Measurements from ENCODE around the gene FUS. TPM values are rescaled to one million over a fixed set of nuclear protein-coding genes. Genes with fewer than 3 reads are reported as not detected.

FUS gene
- total RNA-seq, 3 donors from 2014 or later = 59.0 to 78.3 (median 73.9) TPM

DNA sequence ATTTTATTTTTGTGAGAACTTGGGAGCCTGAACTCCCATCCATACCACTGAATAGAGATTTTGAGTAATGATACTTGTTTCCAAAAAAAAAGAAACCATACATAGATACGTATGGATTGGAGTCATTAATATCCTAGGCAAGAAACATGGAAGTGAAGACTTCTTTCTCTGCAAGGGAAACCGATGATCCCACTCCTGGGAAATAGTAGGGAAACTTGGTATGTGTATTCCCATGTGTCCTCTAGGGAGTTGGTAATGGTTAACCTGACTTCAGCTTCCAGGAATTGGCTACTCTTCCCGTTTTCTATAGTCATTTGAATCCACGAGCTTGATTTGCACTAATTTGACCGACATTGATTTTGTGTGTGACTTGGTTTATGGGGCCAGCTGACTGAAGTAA, 5.4 kb downstream of the FUS start:
- TF ChIP-seq POLR2AphosphoS5 (IDR thresholded peaks at IDR 0.05) (no peak), POLR2A (IDR thresholded peaks at IDR 0.05) (no peak)
- TF ChIP-seq, protein P1, sequence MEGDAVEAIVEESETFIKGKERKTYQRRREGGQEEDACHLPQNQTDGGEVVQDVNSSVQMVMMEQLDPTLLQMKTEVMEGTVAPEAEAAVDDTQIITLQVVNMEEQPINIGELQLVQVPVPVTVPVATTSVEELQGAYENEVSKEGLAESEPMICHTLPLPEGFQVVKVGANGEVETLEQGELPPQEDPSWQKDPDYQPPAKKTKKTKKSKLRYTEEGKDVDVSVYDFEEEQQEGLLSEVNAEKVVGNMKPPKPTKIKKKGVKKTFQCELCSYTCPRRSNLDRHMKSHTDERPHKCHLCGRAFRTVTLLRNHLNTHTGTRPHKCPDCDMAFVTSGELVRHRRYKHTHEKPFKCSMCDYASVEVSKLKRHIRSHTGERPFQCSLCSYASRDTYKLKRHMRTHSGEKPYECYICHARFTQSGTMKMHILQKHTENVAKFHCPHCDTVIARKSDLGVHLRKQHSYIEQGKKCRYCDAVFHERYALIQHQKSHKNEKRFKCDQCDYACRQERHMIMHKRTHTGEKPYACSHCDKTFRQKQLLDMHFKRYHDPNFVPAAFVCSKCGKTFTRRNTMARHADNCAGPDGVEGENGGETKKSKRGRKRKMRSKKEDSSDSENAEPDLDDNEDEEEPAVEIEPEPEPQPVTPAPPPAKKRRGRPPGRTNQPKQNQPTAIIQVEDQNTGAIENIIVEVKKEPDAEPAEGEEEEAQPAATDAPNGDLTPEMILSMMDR (IDR thresholded peaks at IDR 0.05) = no peak
- Histone ChIP-seq H3K27ac (no peak overlapping the region), H3K9me3 (no peaks in the 10 kb centered on the region), H3K4me1 (peaks cover 0 to 16% of the 10 kb centered on the region in 2 donors), H3K4me3 (no peak overlapping the region), H3K27me3 (no peaks in the 10 kb centered on the region), H3K36me3 (peaks cover 25% of the 10 kb centered on the region)
- intact Hi-C loops (cut with DNase I; ENCODE audit: low total_unique reads) = no loop called here
- no peak for DNase-seq (ENCODE audit: low spot score in 2 of 2)

DNA sequence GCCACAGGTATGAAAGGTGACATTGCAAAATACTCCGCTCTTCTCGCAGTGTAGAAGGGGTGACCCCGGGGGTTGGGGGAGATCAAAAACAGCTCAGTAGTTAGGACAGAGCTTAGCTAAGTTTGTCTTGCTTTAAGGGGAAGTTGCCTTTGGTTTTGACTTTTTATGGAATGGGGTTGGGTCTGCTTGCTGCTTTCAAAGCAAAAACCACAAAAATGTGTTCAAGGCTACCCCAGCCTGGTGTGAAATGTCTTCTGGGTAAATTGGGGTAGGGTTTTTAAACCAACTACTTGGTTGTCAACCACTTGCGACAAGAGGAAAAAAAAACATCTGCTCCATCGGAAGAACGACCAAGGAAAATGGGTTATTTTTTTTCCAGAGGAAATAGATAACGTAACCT, 6.2 kb downstream of the FUS start:
- no peak for DNase-seq (ENCODE audit: low spot score in 2 of 2)
- H3K9me3 ChIP-seq = no peaks in the 10 kb centered on the region
- H3K4me3 ChIP-seq = no peak overlapping the region
- intact Hi-C loops (cut with DNase I; ENCODE audit: low total_unique reads) = no loop called here
- peaks cover 28% of the 10 kb centered on the region for H3K36me3 ChIP-seq
- H3K27ac ChIP-seq = no peak overlapping the region
- H3K4me1 ChIP-seq = peaks cover 0 to 16% of the 10 kb centered on the region in 2 donors
- TF ChIP-seq POLR2A (IDR thresholded peaks at IDR 0.05) (no peak), POLR2AphosphoS5 (IDR thresholded peaks at IDR 0.05) (no peak)
- TF ChIP-seq, protein P1 (IDR thresholded peaks at IDR 0.05) = no peak
- H3K27me3 ChIP-seq = no peaks in the 10 kb centered on the region

DNA sequence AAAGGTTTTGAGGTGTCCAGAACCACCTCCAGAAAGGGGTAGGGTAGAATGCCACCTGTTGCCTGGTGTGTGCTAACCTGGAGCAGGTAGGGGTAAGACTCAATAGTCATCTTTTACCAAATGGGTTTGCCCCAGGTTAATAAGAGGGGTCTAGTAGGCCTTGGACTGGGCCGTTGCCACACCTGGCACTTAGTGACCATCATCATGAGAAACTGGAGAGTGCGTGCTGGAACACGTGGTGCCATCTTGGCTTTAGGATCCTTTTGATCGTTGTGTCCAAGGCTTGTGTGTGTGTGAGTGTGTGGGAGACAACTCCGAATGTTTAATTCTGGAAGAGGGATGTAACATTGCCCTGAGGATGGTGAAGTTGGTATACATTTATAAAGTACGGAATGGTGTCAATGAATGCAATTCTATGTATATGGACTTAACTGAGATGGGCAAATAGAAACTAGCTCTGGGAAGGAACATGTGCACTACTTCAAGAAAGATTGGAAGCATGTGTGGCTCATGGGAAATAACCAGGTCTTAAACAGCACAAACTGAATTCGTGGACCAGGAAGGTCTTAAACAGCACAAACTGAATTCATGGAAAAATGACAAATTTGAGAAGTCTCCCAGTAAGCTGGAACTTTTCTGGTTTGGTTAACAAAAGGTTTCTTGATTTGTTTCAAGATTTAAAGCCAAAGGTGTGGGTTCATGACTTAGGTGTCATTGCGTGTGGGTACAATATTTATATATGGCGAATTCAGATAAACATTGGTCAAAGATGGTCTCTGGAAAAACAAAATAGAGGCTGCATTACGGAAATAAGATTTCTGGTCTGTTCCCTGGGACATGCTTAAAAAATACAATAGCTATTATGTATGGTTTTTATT, 7.2 kb downstream of the FUS start:
- no peak for TF ChIP-seq POLR2A (IDR thresholded peaks at IDR 0.05)
- TF ChIP-seq POLR2AphosphoS5 (IDR thresholded peaks at IDR 0.05) = no peak
- TF ChIP-seq, protein P1 (IDR thresholded peaks at IDR 0.05) = no peak
- DNase-seq (ENCODE audit: low spot score in 2 of 2) = no peak
- H3K27ac ChIP-seq = no peak overlapping the region
- H3K36me3 ChIP-seq = peaks cover 28% of the 10 kb centered on the region
- H3K27me3 ChIP-seq = no peaks in the 10 kb centered on the region
- H3K4me1 ChIP-seq = peaks cover 0 to 8% of the 10 kb centered on the region in 2 donors
- no peak overlapping the region for H3K4me3 ChIP-seq
- no peaks in the 10 kb centered on the region for H3K9me3 ChIP-seq
- intact Hi-C loops (cut with DNase I; ENCODE audit: low total_unique reads) = no loop called here

DNA sequence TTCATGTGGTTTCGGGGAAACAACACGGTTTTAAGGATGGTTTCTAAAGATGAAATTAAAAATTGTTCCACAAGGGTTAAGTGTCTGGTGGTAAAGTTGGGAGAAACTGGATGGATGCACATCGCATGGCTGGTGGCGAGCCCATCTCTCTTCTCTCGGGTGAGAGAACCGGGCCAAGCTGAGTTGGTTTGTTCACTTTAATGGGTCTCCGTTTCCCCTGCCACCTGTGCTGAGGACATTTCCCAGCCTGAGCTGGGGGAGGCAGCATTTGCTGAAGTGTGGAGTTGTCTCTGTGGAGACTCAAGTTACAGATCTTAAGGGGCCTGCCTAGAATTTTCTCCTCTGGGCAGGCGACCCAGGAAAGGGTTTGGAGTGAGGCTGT, 7.9 kb downstream of the FUS start:
- Histone ChIP-seq H3K4me3 (no peak overlapping the region), H3K4me1 (peaks cover 0 to 3% of the 10 kb centered on the region in 2 donors), H3K27me3 (no peaks in the 10 kb centered on the region), H3K9me3 (no peaks in the 10 kb centered on the region), H3K27ac (no peak overlapping the region), H3K36me3 (peaks cover 28% of the 10 kb centered on the region)
- TF ChIP-seq, protein P1 (IDR thresholded peaks at IDR 0.05) = no peak
- TF ChIP-seq POLR2AphosphoS5 (IDR thresholded peaks at IDR 0.05) = no peak
- DNase-seq (ENCODE audit: low spot score in 2 of 2) = no peak
- intact Hi-C loops (cut with DNase I; ENCODE audit: low total_unique reads) = no loop called here
